KMS-11 (cell line): ENCODE measurements around the gene SMC1B.

Source experiments
- H2AFZ ChIP-seq: fragments of 200-600 bp; sonication (generic); 2 replicates; pipeline ENCODE4 v1.6.1; 2016; ENCODE audit warnings: antibody characterized with exemption, mixed run types, low read depth
- H3K27ac ChIP-seq: fragments of 200-600 bp; sonication (generic); 2 replicates; pipeline ENCODE4 v1.6.1; 2016; ENCODE audit warnings: mild to moderate bottlenecking, mixed run types
- H3K27me3 ChIP-seq: fragments of 200-600 bp; sonication (generic); 2 replicates; pipeline ENCODE4 v1.6.1; 2017; ENCODE audit warnings: mild to moderate bottlenecking, low read depth, mixed run types, moderate library complexity; ENCODE audit not compliant: insufficient read depth
- H3K36me3 ChIP-seq: fragments of 200-600 bp; sonication (generic); 2 replicates; pipeline ENCODE4 v1.6.1; 2017; ENCODE audit warnings: mild to moderate bottlenecking, mixed run types; ENCODE audit not compliant: insufficient read depth
- H3K4me1 ChIP-seq: fragments of 200-600 bp; sonication (generic); 2 replicates; pipeline ENCODE4 v1.6.1; 2016; ENCODE audit warnings: mild to moderate bottlenecking, low read depth, mixed run types; ENCODE audit not compliant: poor library complexity, severe bottlenecking
- H3K4me2 ChIP-seq: fragments of 200-600 bp; sonication (generic); 2 replicates; pipeline ENCODE4 v1.7.0; 2016; ENCODE audit warnings: mild to moderate bottlenecking, mixed run types
- H3K4me3 ChIP-seq: fragments of 200-600 bp; sonication (generic); IDR thresholded peaks from 2 replicates; pipeline ENCODE4 v1.6.1; 2017; ENCODE audit warnings: low read depth, low read length, mixed read lengths; ENCODE audit not compliant: insufficient read depth
- H3K79me2 ChIP-seq: fragments of 200-600 bp; sonication (generic); 2 replicates; pipeline ENCODE4 v1.6.1; 2016; ENCODE audit warnings: low read depth, mixed run types; ENCODE audit not compliant: insufficient read depth
- H3K9ac ChIP-seq: fragments of 200-600 bp; sonication (generic); 2 replicates; pipeline ENCODE4 v1.6.1; 2016; ENCODE audit warnings: mild to moderate bottlenecking, mixed run types
- H4K20me1 ChIP-seq: fragments of 200-600 bp; sonication (generic); 2 replicates; pipeline ENCODE4 v1.6.1; 2016; ENCODE audit warnings: mild to moderate bottlenecking, mixed run types; ENCODE audit not compliant: insufficient read depth
- TF ChIP-seq, protein P1 (sequence below): fragments of 200-600 bp; sonication (generic); conservative IDR thresholded peaks from 2 replicates; pipeline ENCODE4 v1.6.1; 2017; ENCODE audit warnings: low read depth, mild to moderate bottlenecking, antibody characterized with exemption, low read length, moderate library complexity, mixed read lengths

The SMC1B gene

DNA sequence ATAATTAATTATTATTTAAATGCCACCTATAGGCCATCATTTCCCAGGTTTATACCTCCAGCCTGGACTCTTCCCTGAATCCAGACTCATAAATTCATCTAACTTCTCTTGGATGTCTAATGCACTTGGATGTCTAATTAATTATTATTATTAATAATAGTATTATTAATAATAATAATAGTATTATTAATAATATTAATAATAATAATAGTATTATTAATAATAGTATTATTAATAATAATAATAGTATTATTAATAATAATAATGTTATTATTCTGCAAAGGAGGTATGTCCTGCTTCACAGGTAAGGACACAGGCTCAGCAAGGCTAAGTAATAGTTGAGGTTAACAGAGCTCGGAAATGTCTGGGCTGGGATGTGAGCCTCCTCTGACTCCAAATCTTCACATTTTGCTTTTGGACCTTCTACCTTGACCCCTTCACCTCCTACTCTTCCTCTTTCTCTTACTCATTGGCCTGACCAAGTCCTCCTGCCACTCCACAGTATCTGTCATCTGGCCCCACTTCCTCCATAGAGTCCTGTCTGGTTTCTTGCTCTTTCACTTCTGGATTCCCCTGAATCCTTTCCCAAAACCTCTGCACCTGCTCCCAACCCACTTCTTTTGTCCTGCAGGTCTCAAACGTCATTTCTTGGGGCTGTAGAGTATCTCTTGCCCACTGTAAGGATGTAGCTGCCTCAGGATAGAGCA, 8.1 kb upstream of the SMC1B start:
- H3K9ac ChIP-seq, result no peak overlapping the region
- H3K36me3 ChIP-seq, result no peaks in the 10 kb centered on the region
- no peaks in the 10 kb centered on the region for H3K4me1 ChIP-seq
- H2AFZ ChIP-seq, result no peak overlapping the region
- peaks cover 16% of the 10 kb centered on the region; the same call in 1 of the 2 replicates for H3K27me3 ChIP-seq
- no peak overlapping the region for H3K27ac ChIP-seq
- TF ChIP-seq, protein P1, sequence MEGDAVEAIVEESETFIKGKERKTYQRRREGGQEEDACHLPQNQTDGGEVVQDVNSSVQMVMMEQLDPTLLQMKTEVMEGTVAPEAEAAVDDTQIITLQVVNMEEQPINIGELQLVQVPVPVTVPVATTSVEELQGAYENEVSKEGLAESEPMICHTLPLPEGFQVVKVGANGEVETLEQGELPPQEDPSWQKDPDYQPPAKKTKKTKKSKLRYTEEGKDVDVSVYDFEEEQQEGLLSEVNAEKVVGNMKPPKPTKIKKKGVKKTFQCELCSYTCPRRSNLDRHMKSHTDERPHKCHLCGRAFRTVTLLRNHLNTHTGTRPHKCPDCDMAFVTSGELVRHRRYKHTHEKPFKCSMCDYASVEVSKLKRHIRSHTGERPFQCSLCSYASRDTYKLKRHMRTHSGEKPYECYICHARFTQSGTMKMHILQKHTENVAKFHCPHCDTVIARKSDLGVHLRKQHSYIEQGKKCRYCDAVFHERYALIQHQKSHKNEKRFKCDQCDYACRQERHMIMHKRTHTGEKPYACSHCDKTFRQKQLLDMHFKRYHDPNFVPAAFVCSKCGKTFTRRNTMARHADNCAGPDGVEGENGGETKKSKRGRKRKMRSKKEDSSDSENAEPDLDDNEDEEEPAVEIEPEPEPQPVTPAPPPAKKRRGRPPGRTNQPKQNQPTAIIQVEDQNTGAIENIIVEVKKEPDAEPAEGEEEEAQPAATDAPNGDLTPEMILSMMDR, result no peak
- no peak overlapping the region for H3K4me3 ChIP-seq
- H3K79me2 ChIP-seq, result no peaks in the 10 kb centered on the region
- H3K4me2 ChIP-seq, result no peak overlapping the region
- H4K20me1 ChIP-seq, result no peaks in the 10 kb centered on the region

DNA sequence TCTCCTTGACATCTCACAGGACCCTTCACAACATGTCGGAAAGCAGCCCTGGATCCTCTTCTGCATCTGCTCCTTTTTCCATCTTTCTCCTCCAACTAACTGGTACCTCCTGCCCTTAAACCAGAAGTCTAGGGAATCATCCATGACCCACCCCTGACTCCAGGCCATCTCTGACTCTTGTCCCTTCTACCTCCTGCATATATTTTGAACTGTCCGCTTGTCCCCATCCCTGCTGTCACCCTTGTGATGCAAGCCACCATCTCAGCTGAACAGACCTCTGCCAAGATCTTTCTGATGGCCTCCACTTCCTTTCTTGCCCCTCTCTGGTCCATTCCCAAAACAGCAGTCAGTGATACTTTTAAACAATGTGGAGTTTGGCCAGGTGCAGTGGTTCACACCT, 7.1 kb upstream of the SMC1B start:
- peaks cover 16% of the 10 kb centered on the region; the same call in 1 of the 2 replicates for H3K27me3 ChIP-seq
- no peaks in the 10 kb centered on the region for H3K79me2 ChIP-seq
- H3K9ac ChIP-seq, result no peak overlapping the region
- H4K20me1 ChIP-seq, result no peaks in the 10 kb centered on the region
- no peak overlapping the region for H2AFZ ChIP-seq
- TF ChIP-seq, protein P1, result no peak
- H3K27ac ChIP-seq, result no peak overlapping the region
- H3K36me3 ChIP-seq, result no peaks in the 10 kb centered on the region
- H3K4me2 ChIP-seq, result no peak overlapping the region
- no peak overlapping the region for H3K4me3 ChIP-seq
- no peaks in the 10 kb centered on the region for H3K4me1 ChIP-seq

DNA sequence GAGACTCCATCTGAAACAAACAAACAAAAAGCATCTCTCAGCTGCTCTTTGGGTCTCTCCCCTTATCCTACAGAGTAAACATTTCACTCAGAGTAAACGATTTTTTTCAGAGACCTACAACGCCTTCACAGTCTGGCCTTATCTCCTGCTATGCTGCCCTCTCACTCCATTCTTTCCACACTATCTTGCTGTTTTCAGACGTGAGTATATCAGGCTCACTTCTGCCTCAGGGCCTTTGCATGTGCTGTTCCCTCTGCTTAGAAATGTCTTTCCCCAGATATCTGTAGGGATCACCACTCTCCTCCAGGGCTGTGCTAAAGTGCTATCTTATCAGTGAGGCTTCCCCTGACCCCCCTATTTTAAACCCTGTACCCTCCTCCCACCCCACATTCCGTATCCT, 6.6 kb upstream of the SMC1B start:
- Histone ChIP-seq H3K4me3 (no peak overlapping the region), H3K27me3 (peaks cover 16% of the 10 kb centered on the region; the same call in 1 of the 2 replicates), H4K20me1 (no peaks in the 10 kb centered on the region), H3K79me2 (no peaks in the 10 kb centered on the region), H3K4me2 (no peak overlapping the region), H3K4me1 (no peaks in the 10 kb centered on the region), H3K9ac (no peak overlapping the region), H3K27ac (no peak overlapping the region), H2AFZ (no peak overlapping the region), H3K36me3 (no peaks in the 10 kb centered on the region)
- TF ChIP-seq, protein P1, result no peak

DNA sequence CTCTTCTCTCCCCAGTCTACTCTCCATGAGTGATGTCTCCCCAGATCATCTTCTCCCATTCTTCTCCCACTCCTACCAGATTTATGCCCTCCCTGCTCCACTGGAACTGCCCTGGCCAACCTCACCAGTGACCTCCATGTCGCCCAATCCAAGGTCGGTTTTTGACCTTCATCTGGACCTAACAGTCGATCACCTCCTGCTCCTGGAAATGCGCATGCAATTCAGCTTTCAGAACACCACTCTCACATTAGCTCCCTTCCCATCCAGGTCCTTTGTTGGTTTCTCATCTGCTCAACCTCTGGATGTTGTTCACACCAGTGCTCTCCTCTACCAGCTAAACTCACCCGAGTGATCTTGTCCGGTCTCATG, 5.4 kb upstream of the SMC1B start:
- H3K27ac ChIP-seq, result no peak overlapping the region
- peaks cover 11% of the 10 kb centered on the region; the same call in 1 of the 2 replicates for H3K27me3 ChIP-seq
- H3K4me2 ChIP-seq, result no peak overlapping the region
- no peak overlapping the region for H2AFZ ChIP-seq
- no peak overlapping the region for H3K4me3 ChIP-seq
- TF ChIP-seq, protein P1, result no peak
- H4K20me1 ChIP-seq, result no peaks in the 10 kb centered on the region
- H3K79me2 ChIP-seq, result no peaks in the 10 kb centered on the region
- no peaks in the 10 kb centered on the region for H3K4me1 ChIP-seq
- no peak overlapping the region for H3K9ac ChIP-seq
- H3K36me3 ChIP-seq, result no peaks in the 10 kb centered on the region
